Spleen (tissue), 11 donors: ENCODE results near the gene C2CD2L. TPM values are rescaled to one million over a fixed set of nuclear protein-coding genes. Genes with fewer than 3 reads are reported as not detected.

ENCODE experiments used
- DNase-seq: peaks from one replicate; pipeline ENCODE4 v3.0.0-alpha.2; 2020
- H3K27ac ChIP-seq, 8 donors: fragments of 200-600 bp; sonication (generic) in 7 of 8; 1 replicate in 4 of 8; 2 replicates in 4 of 8; pipeline versions ENCODE4 v1.5.0 to v1.8.0; 2016 to 2021; ENCODE audit warnings: inconsistent platforms in 4 of 8, mild to moderate bottlenecking in 4 of 8, moderate library complexity in 1 of 8
- H3K27me3 ChIP-seq, 7 donors: fragments of 200-600 bp; sonication (generic) in 6 of 7; replicated peaks in 1 of 7; 1 replicate in 4 of 7; 2 replicates in 3 of 7; pipeline versions ENCODE4 v1.5.0 to v1.8.0; 2016 to 2021; ENCODE audit warnings: inconsistent platforms in 3 of 7, mild to moderate bottlenecking in 1 of 7
- H3K36me3 ChIP-seq, 6 donors: fragments of 200-600 bp; sonication (generic) in 5 of 6; 1 replicate in 4 of 6; 2 replicates in 2 of 6; pipeline versions ENCODE4 v1.5.0 to v1.8.0; 2016 to 2021; ENCODE audit warnings: inconsistent platforms in 2 of 6
- H3K4me1 ChIP-seq, 6 donors: fragments of 200-600 bp; sonication (generic) in 5 of 6; 1 replicate in 3 of 6; 2 replicates in 3 of 6; pipeline versions ENCODE4 v1.5.0 to v1.8.0; 2016 to 2021; ENCODE audit warnings: inconsistent platforms in 3 of 6
- H3K4me3 ChIP-seq, 8 donors: fragments of 200-600 bp; sonication (generic) in 7 of 8; 1 replicate in 4 of 8; 2 replicates in 4 of 8; pipeline versions ENCODE4 v1.5.0 to v1.8.0; 2016 to 2021; ENCODE audit warnings: inconsistent platforms in 4 of 8, mild to moderate bottlenecking in 4 of 8, moderate library complexity in 2 of 8
- H3K9me3 ChIP-seq, 8 donors: fragments of 200-600 bp; sonication (generic) in 7 of 8; 1 replicate in 4 of 8; 2 replicates in 4 of 8; pipeline versions ENCODE4 v1.5.0 to v1.8.0; 2016 to 2021; ENCODE audit warnings: inconsistent platforms in 4 of 8
- CTCF ChIP-seq, 11 experiments: fragments of 200-600 bp in 7 of 11; fragments of 450-650 bp in 4 of 11; sonication (generic) in 4 of 11; IDR thresholded peaks in 8 of 11; conservative IDR thresholded peaks in 3 of 11; 1 replicate in 7 of 11; 2 replicates in 4 of 11; pipeline versions ENCODE4 v1.4.0 to v1.8.0; 2016 to 2021; ENCODE audit warnings: antibody characterized with exemption in 11 of 11, inconsistent platforms in 4 of 11, mild to moderate bottlenecking in 1 of 11
- POLR2A ChIP-seq, 3 donors: fragments of 450-650 bp; IDR thresholded peaks; one replicate each; pipeline ENCODE4 v1.5.1; 2017; ENCODE audit warnings: antibody characterized with exemption in 3 of 3, mild to moderate bottlenecking in 1 of 3
- POLR2AphosphoS5 ChIP-seq, 3 donors: sonication (generic); formaldehyde crosslinking; IDR thresholded peaks; one replicate each; pipeline ENCODE4 v1.5.1; 2017; ENCODE audit warnings: antibody characterized with exemption in 3 of 3
- WGBS, 5 donors: extraction: QIAGEN DNeasy Blood & Tissue Kit in 3 of 5; methylation state at CpG; one replicate each; pipeline versions ENCODE4 v1.1.5 to v1.1.7; 2013 to 2018; 5-methylcytosine and 5-hydroxymethylcytosine counted together
- intact Hi-C: fragments of 100-400 bp; cut with DNase I; formaldehyde crosslinking; loops from one replicate; pipeline ENCODE4 v1.15.0; 2023; ENCODE audit warnings: low total_unique reads
- polyA plus RNA-seq, 3 donors: library from polyadenylated mRNA; stranded (reverse); fragments of 200-250 nt; gene quantifications; one replicate each; pipeline ENCODE4 v1.2.1, GENCODE V29; 2013
- total RNA-seq, 7 donors: library from RNA; depleted of rRNA in 3 of 7; stranded (reverse); fragments of >200 nt in 3 of 7; fragmentation: NEBNext Ultra II Directional in 4 of 7; extraction: Animal tissue kit (Norgen Biotek cat#: 25700) in 4 of 7; gene quantifications; one replicate each; pipeline versions ENCODE4 v1.1.0 to v1.2.1, GENCODE V29; 2016 to 2021
- donor health status: healthy with polysubstance abuse.
- donor health status: DM: no; HTN: no; CAD: no; lungs with moderate emphysema.
- donor health status: DM: no; HTN: no; CAD: no.
- donor health status: Bipolar disorder and iron deficiency.
- donor health status: healthy.
- donor health status: DM: no; HTN: no; CAD: no.
- donor health status: DM: yes; HTN: yes; CAD: no.

The C2CD2L gene
- total and polyA plus RNA-seq, 10 donors: 5.8 to 19.6 (median 15.7) TPM

GRCh38 chr11:119078675-119079420, 28.3 kb upstream of the C2CD2L start:
- 90 to 95% (median 94%) methylated on average over 19 of the region's 19 CpGs for WGBS, 5 donors
- Histone ChIP-seq H3K27ac (no peak overlapping the region), H3K9me3 (no peaks in the 10 kb centered on the region), H3K36me3 (peaks cover 6 to 93% (median 88%) of the 10 kb centered on the region in 6 donors), H3K4me3 (no peak overlapping the region), H3K27me3 (no peaks in the 10 kb centered on the region), H3K4me1 (peaks cover 0 to 3% (median 0%) of the 10 kb centered on the region in 6 donors)
- TF ChIP-seq POLR2AphosphoS5 (IDR thresholded peaks at IDR 0.05): peak in 1 of 3 donors; percentile 54
- TF ChIP-seq CTCF (IDR thresholded peaks at IDR 0.05 in 8 of 11, conservative IDR thresholded peaks at IDR 0.05 in 3 of 11): no peak
- no peak for TF ChIP-seq POLR2A (IDR thresholded peaks at IDR 0.05)
- peak; percentile 35 for DNase-seq
- intact Hi-C loops: no loop called here

GRCh38 chr11:119081682-119082260, 25.4 kb upstream of the C2CD2L start:
- DNase-seq: no peak
- H3K27me3 ChIP-seq: no peaks in the 10 kb centered on the region
- no peak overlapping the region for H3K27ac ChIP-seq
- WGBS, 5 donors: 69 to 79% (median 72%) methylated on average over 7 of the region's 7 CpGs
- peaks cover 6 to 64% (median 59%) of the 10 kb centered on the region in 6 donors for H3K36me3 ChIP-seq
- no peak overlapping the region for H3K4me3 ChIP-seq
- peaks cover 0 to 27% (median 16%) of the 10 kb centered on the region in 6 donors for H3K4me1 ChIP-seq
- TF ChIP-seq POLR2AphosphoS5 (IDR thresholded peaks at IDR 0.05) (no peak), CTCF (IDR thresholded peaks at IDR 0.05 in 8 of 11, conservative IDR thresholded peaks at IDR 0.05 in 3 of 11) (no peak), POLR2A (IDR thresholded peaks at IDR 0.05) (no peak)
- no peaks in the 10 kb centered on the region for H3K9me3 ChIP-seq
- intact Hi-C loops: no loop called here

GRCh38 chr11:119084663-119085436, 22.3 kb upstream of the C2CD2L start, which contains the start of gene HMBS:
Gene HMBS, plus strand, starts transcription at chr11:119084881. Its CDS starts 153 bp downstream, at chr11:119085034.
- H3K9me3 ChIP-seq: no peaks in the 10 kb centered on the region

More at GRCh38 chr11:119084663-119085436, 22.3 kb upstream of the C2CD2L start, which contains the start of gene HMBS:
- DNase-seq: peak; percentile 98
- intact Hi-C loops: no loop called here
- WGBS, 5 donors: 1% methylated on average over 37 to 45 of the region's 45 CpGs
- Histone ChIP-seq H3K27me3 (no peaks in the 10 kb centered on the region), H3K36me3 (peaks cover 0 to 33% (median 28%) of the 10 kb centered on the region in 6 donors), H3K4me1 (peaks cover 0 to 43% (median 19%) of the 10 kb centered on the region in 6 donors), H3K27ac (peak within 1 kb of the TSS; percentile 68 to 96 (median 88)), H3K4me3 (peak within 1 kb of the TSS; percentile 51 to 97 (median 80))
- peak; percentile 89 to 90 (median 90) for TF ChIP-seq POLR2AphosphoS5 (IDR thresholded peaks at IDR 0.05)
- peak in 1 of 11 experiments; percentile 13 for TF ChIP-seq CTCF (IDR thresholded peaks at IDR 0.05 in 8 of 11, conservative IDR thresholded peaks at IDR 0.05 in 3 of 11)
- no peak for TF ChIP-seq POLR2A (IDR thresholded peaks at IDR 0.05)
